ENCODE measurements around the gene F2R. TPM values are rescaled to one million over a fixed set of nuclear protein-coding genes. Genes with fewer than 3 reads are reported as not detected.

The F2R gene
- total and polyA plus RNA-seq, 2 donors: 3.7 to 6.7 TPM

DNA sequence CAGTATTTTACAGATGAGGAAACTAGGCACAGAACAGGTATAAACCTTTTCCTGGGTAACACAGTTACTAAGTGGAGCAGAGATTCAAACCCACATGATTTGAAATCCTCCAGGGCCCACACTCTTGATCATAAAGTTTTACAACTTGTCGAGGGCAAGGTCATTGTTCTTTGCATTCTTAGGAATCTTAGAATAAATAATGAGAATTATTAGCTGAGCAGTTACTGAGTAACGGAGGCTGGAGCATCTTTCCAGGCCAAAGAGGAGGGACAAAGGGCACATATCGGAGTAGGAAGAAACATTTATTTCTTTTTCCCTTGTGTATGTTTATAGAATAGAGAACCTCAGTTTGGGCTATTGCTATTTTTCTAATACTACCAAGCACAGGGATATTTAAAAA is 27.1 kb upstream of the F2R start:
- 96% methylated on average over 3 of the region's 3 CpGs for WGBS
- no peak for DNase-seq (ENCODE audit: low read depth in 6 of 9, low spot score in 9 of 9)
- Histone ChIP-seq H3K36me3 (ENCODE audit: control insufficient read depth in 2 of 2, insufficient read depth in 2 of 2, low read length in 1 of 2) (peaks cover 0 to 4% of the 10 kb centered on the region in 2 donors), H3K4me3 (ENCODE audit: low read length in 2 of 2) (no peak overlapping the region), H3K27me3 (ENCODE audit: control insufficient read depth in 2 of 2, insufficient read depth in 1 of 2, low read length in 1 of 2) (no peaks in the 10 kb centered on the region), H3K9me3 (ENCODE audit: control insufficient read depth in 2 of 2, insufficient read depth in 1 of 2, low read length in 1 of 2) (no peaks in the 10 kb centered on the region), H3K27ac (ENCODE audit: low read depth in 1 of 2, low read length in 1 of 2) (no peak overlapping the region), H3K4me1 (ENCODE audit: control insufficient read depth in 2 of 2, insufficient read depth in 2 of 2, low read length in 2 of 2) (no peaks in the 10 kb centered on the region)

DNA sequence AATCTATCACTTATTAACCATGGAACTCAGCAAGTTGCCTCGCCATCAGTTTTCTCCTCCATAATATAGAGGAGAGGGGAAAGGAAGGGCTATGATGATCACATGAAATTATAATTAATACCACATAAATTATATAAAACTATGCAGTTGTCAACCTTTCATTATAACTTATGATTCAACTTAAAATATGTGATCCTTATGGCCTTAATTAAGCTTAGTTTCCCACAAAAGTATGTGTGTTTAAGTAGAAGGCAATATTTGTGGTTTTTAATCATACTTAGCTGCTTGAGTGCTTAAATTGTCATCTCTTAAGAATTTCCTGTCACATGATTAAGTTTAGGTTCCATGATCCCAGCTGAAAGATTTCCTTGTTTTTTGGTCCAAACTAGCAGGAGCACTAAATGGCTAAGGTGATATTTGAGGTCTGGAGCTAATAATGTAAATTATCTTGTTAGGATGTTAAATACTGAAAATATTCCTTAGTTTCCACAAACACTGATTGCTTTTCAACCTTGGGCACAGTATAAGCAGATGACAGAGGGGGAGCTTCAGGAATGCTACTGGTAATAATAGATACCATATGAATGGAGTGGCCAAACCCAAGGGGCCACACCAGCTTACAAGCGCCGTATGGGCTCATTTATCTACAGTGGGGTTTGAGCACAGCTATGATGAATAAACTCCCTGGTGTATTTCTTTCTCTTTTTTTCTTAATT is 26.4 kb upstream of the F2R start:
- DNase-seq (ENCODE audit: low read depth in 6 of 9, low spot score in 9 of 9): no peak
- Histone ChIP-seq H3K9me3 (ENCODE audit: control insufficient read depth in 2 of 2, insufficient read depth in 1 of 2, low read length in 1 of 2) (no peaks in the 10 kb centered on the region), H3K36me3 (ENCODE audit: control insufficient read depth in 2 of 2, insufficient read depth in 2 of 2, low read length in 1 of 2) (peaks cover 0 to 4% of the 10 kb centered on the region in 2 donors), H3K27me3 (ENCODE audit: control insufficient read depth in 2 of 2, insufficient read depth in 1 of 2, low read length in 1 of 2) (no peaks in the 10 kb centered on the region), H3K4me1 (ENCODE audit: control insufficient read depth in 2 of 2, insufficient read depth in 2 of 2, low read length in 2 of 2) (no peaks in the 10 kb centered on the region), H3K4me3 (ENCODE audit: low read length in 2 of 2) (no peak overlapping the region), H3K27ac (ENCODE audit: low read depth in 1 of 2, low read length in 1 of 2) (no peak overlapping the region)
- over 99% methylated on average over 3 of the region's 3 CpGs for WGBS

DNA sequence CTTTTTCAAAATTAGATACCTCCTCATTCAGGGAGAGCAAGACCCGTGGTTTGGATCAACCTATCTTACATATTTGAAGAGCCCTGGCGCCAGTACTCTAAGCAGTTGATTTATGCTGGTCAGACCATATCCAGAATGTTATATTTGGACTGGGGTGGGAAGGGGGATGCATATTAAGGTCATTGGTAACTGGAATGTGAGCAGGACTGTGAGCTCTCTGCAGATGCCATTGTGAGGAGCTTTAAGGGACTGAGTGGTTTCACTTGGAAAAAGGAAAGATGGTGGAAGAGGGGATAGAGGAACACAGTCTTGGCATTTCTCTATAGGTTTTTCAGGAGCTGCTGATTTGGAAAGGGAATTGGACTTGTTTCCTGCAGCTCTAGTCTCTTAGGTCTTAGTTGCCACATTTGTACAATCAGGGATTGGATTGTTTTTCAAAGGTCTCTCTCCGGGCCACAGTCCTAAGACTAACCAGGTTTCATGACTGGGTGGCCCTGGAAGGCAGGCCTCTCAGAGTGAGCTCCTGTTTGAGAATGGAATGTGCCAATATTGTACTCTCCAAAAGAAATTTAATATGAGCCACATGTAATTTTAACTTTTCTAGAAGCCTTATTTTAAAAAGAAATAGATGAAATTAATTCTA is 25.8 kb upstream of the F2R start:
- no peaks in the 10 kb centered on the region for H3K27me3 ChIP-seq (ENCODE audit: control insufficient read depth in 2 of 2, insufficient read depth in 1 of 2, low read length in 1 of 2)
- DNase-seq (ENCODE audit: low read depth in 6 of 9, low spot score in 9 of 9): no peak
- no peak overlapping the region for H3K27ac ChIP-seq (ENCODE audit: low read depth in 1 of 2, low read length in 1 of 2)
- H3K9me3 ChIP-seq (ENCODE audit: control insufficient read depth in 2 of 2, insufficient read depth in 1 of 2, low read length in 1 of 2): no peaks in the 10 kb centered on the region
- no peaks in the 10 kb centered on the region for H3K4me1 ChIP-seq (ENCODE audit: control insufficient read depth in 2 of 2, insufficient read depth in 2 of 2, low read length in 2 of 2)
- WGBS: 94% methylated on average over 3 of the region's 3 CpGs
- H3K36me3 ChIP-seq (ENCODE audit: control insufficient read depth in 2 of 2, insufficient read depth in 2 of 2, low read length in 1 of 2): peaks cover 0 to 4% of the 10 kb centered on the region in 2 donors
- H3K4me3 ChIP-seq (ENCODE audit: low read length in 2 of 2): no peak overlapping the region

DNA sequence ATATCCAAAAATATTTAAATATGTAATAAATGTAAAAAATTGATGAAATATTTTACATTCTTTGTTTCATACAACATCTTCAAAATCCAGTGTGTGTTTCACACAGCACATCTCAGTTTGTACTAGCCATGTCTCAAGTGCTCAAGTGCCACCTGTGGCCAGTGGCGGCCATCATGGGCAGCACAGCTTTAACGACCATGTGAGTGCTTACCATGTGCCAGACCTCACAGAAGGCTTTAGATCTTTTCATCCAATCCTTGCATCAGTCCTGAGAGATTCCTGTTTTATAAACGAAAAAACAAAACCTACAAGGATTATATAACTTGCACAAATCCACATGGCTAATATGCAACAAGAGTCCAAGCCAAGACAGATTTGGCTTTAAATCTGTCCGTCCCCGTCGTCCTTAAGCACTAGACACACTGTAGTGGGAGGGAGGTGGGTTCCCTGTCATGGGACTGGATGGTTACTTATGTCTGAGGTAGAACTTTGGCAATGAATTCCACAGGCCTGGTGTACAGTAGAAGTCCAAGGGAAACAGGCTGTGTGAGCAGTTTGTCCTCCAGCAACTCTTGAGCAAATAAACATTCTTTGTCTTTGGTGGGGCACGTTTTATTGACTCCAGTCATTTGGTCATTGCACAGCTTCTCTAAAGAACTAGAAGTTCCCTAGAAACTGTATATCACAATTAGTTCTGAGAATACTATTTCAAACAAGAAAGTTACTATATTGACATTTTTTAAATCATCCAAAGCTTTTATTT is 25.0 kb upstream of the F2R start:
- Histone ChIP-seq H3K4me3 (ENCODE audit: low read length in 2 of 2) (no peak overlapping the region), H3K9me3 (ENCODE audit: control insufficient read depth in 2 of 2, insufficient read depth in 1 of 2, low read length in 1 of 2) (no peaks in the 10 kb centered on the region), H3K27ac (ENCODE audit: low read depth in 1 of 2, low read length in 1 of 2) (no peak overlapping the region), H3K36me3 (ENCODE audit: control insufficient read depth in 2 of 2, insufficient read depth in 2 of 2, low read length in 1 of 2) (peaks cover 0 to 7% of the 10 kb centered on the region in 2 donors), H3K4me1 (ENCODE audit: control insufficient read depth in 2 of 2, insufficient read depth in 2 of 2, low read length in 2 of 2) (no peaks in the 10 kb centered on the region), H3K27me3 (ENCODE audit: control insufficient read depth in 2 of 2, insufficient read depth in 1 of 2, low read length in 1 of 2) (no peaks in the 10 kb centered on the region)
- DNase-seq (ENCODE audit: low read depth in 6 of 9, low spot score in 9 of 9): no peak
- WGBS: 96% methylated on average over 7 of the region's 7 CpGs

DNA sequence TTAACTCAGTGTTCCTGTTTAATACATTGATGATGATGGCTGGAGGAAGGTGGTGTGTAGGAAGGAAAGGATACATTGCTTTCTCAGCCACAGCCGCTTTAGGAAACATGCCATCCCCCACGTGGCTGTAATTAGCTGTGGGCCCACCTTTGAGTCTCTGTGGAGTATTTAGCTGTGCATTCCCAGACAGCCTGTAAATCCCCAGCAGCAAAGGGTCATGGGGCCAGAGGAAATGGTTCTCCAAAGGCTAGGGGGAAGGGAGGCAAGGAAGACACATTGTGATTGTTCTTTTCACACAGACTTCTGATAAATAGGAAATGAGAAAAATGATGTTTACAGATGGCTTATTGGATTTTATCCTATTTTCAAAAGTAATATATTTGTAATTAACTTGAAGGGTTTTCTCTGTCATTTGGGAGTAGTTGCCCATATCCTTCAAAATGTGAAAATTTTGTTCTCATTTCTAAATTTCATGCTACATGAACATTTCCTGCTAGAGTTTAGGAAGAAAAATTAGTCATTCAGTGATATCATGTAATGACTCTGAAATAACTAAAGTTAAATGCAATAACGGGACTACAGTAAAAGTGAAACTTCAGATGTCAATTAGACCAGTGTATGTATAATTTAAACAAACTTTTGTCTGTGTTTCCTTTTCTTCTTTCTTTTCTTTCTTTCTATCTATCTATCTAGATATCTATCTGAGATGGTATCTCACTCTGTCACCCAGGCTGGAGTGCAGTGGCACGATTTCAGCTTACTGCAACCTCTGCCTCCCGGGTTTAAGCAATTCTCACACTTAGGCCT is 24.3 kb upstream of the F2R start:
- Histone ChIP-seq H3K36me3 (ENCODE audit: control insufficient read depth in 2 of 2, insufficient read depth in 2 of 2, low read length in 1 of 2) (peaks cover 0 to 13% of the 10 kb centered on the region in 2 donors), H3K9me3 (ENCODE audit: control insufficient read depth in 2 of 2, insufficient read depth in 1 of 2, low read length in 1 of 2) (no peaks in the 10 kb centered on the region), H3K27ac (ENCODE audit: low read depth in 1 of 2, low read length in 1 of 2) (no peak overlapping the region), H3K4me1 (ENCODE audit: control insufficient read depth in 2 of 2, insufficient read depth in 2 of 2, low read length in 2 of 2) (no peaks in the 10 kb centered on the region), H3K4me3 (ENCODE audit: low read length in 2 of 2) (no peak overlapping the region), H3K27me3 (ENCODE audit: control insufficient read depth in 2 of 2, insufficient read depth in 1 of 2, low read length in 1 of 2) (no peaks in the 10 kb centered on the region)
- 84% methylated on average over 5 of the region's 5 CpGs for WGBS
- DNase-seq (ENCODE audit: low read depth in 6 of 9, low spot score in 9 of 9): no peak

DNA sequence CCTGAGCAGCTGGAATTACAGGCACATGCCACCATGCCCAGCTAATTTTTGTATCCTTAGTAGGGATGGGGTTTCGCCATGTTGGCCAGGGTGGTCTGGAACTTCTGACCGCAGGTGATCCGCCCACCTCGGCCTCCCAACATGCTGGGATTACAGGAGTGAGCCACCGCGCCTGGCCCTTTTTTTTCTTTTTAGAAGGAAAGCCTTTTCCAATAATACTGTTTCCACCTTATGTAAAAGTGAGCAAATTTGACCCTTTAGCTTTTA is 23.7 kb upstream of the F2R start:
- Histone ChIP-seq H3K36me3 (ENCODE audit: control insufficient read depth in 2 of 2, insufficient read depth in 2 of 2, low read length in 1 of 2) (peaks cover 0 to 13% of the 10 kb centered on the region in 2 donors), H3K9me3 (ENCODE audit: control insufficient read depth in 2 of 2, insufficient read depth in 1 of 2, low read length in 1 of 2) (no peaks in the 10 kb centered on the region), H3K4me1 (ENCODE audit: control insufficient read depth in 2 of 2, insufficient read depth in 2 of 2, low read length in 2 of 2) (no peaks in the 10 kb centered on the region), H3K27me3 (ENCODE audit: control insufficient read depth in 2 of 2, insufficient read depth in 1 of 2, low read length in 1 of 2) (no peaks in the 10 kb centered on the region), H3K27ac (ENCODE audit: low read depth in 1 of 2, low read length in 1 of 2) (no peak overlapping the region), H3K4me3 (ENCODE audit: low read length in 2 of 2) (no peak overlapping the region)
- no peak for DNase-seq (ENCODE audit: low read depth in 6 of 9, low spot score in 9 of 9)
- 99% methylated on average over 6 of the region's 6 CpGs for WGBS

DNA sequence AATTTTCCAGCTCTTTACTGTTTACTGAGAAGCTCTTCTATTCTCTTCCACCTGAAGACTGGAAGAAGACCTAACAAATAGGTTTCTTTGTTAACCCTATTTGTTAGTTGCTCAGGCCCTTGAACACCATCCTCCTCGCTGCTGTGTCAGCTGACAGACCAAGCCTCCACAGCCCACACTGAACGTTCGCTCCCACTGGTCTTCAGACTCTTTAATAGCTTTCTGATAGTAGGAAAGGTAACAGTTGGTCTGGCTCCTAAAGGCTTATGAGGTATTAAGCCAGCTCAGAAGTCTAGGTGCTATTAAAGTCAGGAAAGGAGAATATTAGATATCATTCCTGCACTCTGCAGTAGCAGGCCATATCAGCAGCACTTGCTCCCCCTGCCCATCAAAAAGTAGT is 23.3 kb upstream of the F2R start:
- no peak for DNase-seq (ENCODE audit: low read depth in 6 of 9, low spot score in 9 of 9)
- no peak overlapping the region for H3K27ac ChIP-seq (ENCODE audit: low read depth in 1 of 2, low read length in 1 of 2)
- no peaks in the 10 kb centered on the region for H3K27me3 ChIP-seq (ENCODE audit: control insufficient read depth in 2 of 2, insufficient read depth in 1 of 2, low read length in 1 of 2)
- H3K4me3 ChIP-seq (ENCODE audit: low read length in 2 of 2): no peak overlapping the region
- no peaks in the 10 kb centered on the region for H3K4me1 ChIP-seq (ENCODE audit: control insufficient read depth in 2 of 2, insufficient read depth in 2 of 2, low read length in 2 of 2)
- WGBS: 97% methylated on average over 3 of the region's 3 CpGs
- H3K9me3 ChIP-seq (ENCODE audit: control insufficient read depth in 2 of 2, insufficient read depth in 1 of 2, low read length in 1 of 2): no peaks in the 10 kb centered on the region
- H3K36me3 ChIP-seq (ENCODE audit: control insufficient read depth in 2 of 2, insufficient read depth in 2 of 2, low read length in 1 of 2): peaks cover 0 to 13% of the 10 kb centered on the region in 2 donors

DNA sequence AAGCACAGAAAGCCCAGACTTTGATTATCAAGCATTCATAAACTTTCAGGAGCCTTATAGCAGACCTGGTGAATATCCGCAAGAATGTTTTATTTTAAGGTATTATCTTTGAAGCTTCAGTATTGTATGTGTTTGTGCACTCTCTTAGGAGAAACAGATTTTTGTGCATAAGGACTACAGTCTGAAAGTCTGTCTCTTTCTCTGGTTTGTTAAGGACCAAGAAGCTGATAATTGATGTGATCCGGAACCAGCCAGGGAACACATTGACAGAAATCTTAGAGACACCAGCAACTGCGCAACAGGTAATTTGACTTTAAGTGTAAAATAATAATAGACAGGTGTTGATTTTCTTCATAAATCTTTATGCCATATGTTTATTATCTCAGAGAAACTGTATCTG is 22.8 kb upstream of the F2R start:
- H3K4me1 ChIP-seq (ENCODE audit: control insufficient read depth in 2 of 2, insufficient read depth in 2 of 2, low read length in 2 of 2): no peaks in the 10 kb centered on the region
- H3K27me3 ChIP-seq (ENCODE audit: control insufficient read depth in 2 of 2, insufficient read depth in 1 of 2, low read length in 1 of 2): no peaks in the 10 kb centered on the region
- no peak overlapping the region for H3K27ac ChIP-seq (ENCODE audit: low read depth in 1 of 2, low read length in 1 of 2)
- DNase-seq (ENCODE audit: low read depth in 6 of 9, low spot score in 9 of 9): no peak
- no peaks in the 10 kb centered on the region for H3K9me3 ChIP-seq (ENCODE audit: control insufficient read depth in 2 of 2, insufficient read depth in 1 of 2, low read length in 1 of 2)
- peaks cover 0 to 13% of the 10 kb centered on the region in 2 donors for H3K36me3 ChIP-seq (ENCODE audit: control insufficient read depth in 2 of 2, insufficient read depth in 2 of 2, low read length in 1 of 2)
- over 99% methylated on average over 3 of the region's 3 CpGs for WGBS
- no peak overlapping the region for H3K4me3 ChIP-seq (ENCODE audit: low read length in 2 of 2)

DNA sequence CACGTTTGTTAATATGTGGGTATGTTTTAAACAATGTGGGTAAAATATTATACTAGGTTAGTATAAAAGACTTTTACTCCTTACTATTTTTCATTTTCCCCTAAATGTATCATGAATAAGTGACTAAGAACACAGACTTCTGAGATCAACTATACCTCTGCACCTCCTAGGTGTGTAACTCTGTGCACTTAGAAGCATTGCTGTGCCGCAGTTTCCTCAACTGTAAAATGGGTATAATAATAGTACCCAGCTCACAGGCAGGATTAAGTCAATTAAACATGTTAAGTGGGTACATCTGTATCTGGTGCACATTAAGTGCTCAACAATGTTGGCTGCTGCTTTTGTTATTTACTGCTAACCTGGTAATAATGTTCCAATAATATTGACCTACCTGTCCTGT is 21.6 kb upstream of the F2R start:
- no peak overlapping the region for H3K27ac ChIP-seq (ENCODE audit: low read depth in 1 of 2, low read length in 1 of 2)
- 49% methylated on average over 2 of the region's 2 CpGs for WGBS
- H3K9me3 ChIP-seq (ENCODE audit: control insufficient read depth in 2 of 2, insufficient read depth in 1 of 2, low read length in 1 of 2): no peaks in the 10 kb centered on the region
- H3K36me3 ChIP-seq (ENCODE audit: control insufficient read depth in 2 of 2, insufficient read depth in 2 of 2, low read length in 1 of 2): peaks cover 0 to 13% of the 10 kb centered on the region in 2 donors
- H3K27me3 ChIP-seq (ENCODE audit: control insufficient read depth in 2 of 2, insufficient read depth in 1 of 2, low read length in 1 of 2): no peaks in the 10 kb centered on the region
- no peak for DNase-seq (ENCODE audit: low read depth in 6 of 9, low spot score in 9 of 9)
- no peaks in the 10 kb centered on the region for H3K4me1 ChIP-seq (ENCODE audit: control insufficient read depth in 2 of 2, insufficient read depth in 2 of 2, low read length in 2 of 2)
- no peak overlapping the region for H3K4me3 ChIP-seq (ENCODE audit: low read length in 2 of 2)

All from thymus (tissue), 11 donors.